Measurements from ENCODE around the gene PDE8A. TPM values are rescaled to one million over a fixed set of nuclear protein-coding genes. Genes with fewer than 3 reads are reported as not detected.

PDE8A gene
- total RNA-seq, 6 experiments from 2014 or later: 14.3 to 18.6 (median 16.6) TPM

DNA sequence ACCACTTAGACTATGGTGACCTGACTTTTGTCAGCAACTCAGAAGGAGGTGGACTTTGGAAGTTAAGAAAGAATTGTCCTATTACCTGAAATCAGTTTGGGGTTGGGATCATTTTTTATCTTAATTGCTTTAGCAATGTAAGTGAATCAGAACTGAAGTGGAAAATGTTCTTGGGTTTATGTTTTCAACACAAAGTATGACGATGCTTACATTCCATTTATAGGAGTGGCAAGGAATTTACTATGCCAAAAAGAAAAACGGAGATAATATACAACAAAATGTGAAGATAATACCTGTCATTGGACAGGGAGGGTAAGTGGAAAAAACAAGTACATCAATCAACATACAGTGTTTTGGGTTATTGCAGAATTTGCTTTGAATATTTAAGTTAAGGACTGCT, 116.1 kb downstream of the PDE8A start:
- Mint-ChIP-seq H3K36me3 (ENCODE audit: low read depth) (peaks cover 16% of the 10 kb centered on the region), H3K27ac (peak overlapping the region; percentile 72), H3K27me3 (ENCODE audit: insufficient read depth) (no peaks in the 10 kb centered on the region; the same call in 1 of the 2 replicates), H3K4me3 (peak overlapping the region; percentile 8; the same call in 1 of the 2 replicates), H3K9me3 (no peaks in the 10 kb centered on the region), H3K4me1 (ENCODE audit: low read depth) (peaks cover 31% of the 10 kb centered on the region)
- peak; percentile 21 for DNase-seq
- TF ChIP-seq, protein P1, sequence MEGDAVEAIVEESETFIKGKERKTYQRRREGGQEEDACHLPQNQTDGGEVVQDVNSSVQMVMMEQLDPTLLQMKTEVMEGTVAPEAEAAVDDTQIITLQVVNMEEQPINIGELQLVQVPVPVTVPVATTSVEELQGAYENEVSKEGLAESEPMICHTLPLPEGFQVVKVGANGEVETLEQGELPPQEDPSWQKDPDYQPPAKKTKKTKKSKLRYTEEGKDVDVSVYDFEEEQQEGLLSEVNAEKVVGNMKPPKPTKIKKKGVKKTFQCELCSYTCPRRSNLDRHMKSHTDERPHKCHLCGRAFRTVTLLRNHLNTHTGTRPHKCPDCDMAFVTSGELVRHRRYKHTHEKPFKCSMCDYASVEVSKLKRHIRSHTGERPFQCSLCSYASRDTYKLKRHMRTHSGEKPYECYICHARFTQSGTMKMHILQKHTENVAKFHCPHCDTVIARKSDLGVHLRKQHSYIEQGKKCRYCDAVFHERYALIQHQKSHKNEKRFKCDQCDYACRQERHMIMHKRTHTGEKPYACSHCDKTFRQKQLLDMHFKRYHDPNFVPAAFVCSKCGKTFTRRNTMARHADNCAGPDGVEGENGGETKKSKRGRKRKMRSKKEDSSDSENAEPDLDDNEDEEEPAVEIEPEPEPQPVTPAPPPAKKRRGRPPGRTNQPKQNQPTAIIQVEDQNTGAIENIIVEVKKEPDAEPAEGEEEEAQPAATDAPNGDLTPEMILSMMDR (IDR thresholded peaks at IDR 0.05): no peak

DNA sequence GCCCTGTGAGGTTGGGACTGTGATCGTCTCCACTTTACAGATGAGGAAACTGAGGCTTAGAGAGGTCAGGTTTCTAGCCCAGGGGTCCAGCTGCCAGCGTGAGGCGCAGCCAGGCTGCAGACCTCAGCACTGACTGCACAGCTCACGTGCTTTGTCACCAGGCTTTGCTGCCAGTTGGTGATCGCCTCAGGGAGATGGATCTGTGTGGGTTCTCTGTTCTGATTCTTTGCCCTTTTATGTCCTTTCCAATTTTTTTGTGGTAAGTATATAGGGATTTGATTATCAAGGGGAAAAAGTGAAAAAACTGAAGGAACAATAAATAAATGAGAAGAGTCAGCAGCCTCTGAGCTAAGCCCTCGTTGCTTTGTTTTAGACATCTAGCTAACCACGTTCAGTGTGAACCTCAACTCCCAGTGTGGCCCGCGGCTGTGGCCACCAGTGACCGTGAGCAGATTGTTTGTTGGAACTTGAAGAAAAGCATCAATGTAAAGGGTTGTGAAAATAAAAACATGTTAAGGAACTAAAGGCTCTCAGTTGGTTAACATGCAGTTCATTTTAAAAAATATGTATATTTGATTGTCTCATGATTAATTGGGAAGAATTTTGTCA, 117.6 kb downstream of the PDE8A start:
- TF ChIP-seq, protein P1 (IDR thresholded peaks at IDR 0.05): no peak
- H3K4me1 Mint-ChIP-seq (ENCODE audit: low read depth): peaks cover 27% of the 10 kb centered on the region

DNA sequence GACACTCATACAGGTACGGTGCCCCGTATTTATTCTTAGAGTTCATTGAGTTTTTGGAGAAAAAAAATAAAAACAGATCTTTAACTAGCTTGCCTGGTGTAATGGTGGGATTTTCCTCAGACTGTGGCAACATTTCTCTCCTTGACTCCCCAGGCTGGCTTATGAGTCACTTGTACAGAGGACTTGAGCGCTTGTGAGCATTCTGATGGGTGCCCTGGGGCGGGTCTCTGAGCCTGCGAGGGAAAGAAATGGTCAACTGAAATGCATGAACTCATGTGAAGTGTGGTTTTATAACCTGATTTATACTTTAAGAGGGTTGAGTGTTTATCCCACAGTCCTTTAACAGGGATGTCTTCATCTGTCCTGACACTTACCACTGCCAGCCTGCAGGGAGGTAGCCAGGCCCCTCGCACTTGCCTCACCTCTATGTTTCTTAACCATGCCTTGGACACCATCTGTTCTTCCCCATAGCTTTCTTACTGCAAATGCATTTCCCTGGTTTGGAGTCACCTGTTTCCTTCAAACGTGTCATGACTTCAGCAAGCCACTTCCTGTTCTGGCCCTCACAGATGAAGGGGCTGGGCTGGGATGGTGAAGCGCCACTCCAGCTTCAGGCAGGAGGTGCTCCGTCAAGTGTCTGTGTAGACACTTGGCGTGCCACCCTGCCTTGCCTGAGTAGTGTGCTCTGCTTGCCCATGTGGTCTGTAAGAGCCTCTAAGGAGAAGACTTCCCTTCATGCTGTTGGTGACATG, 118.7 kb downstream of the PDE8A start:
- peaks cover 19% of the 10 kb centered on the region for H3K4me1 Mint-ChIP-seq (ENCODE audit: low read depth)
- no peak for DNase-seq
- peaks cover 8% of the 10 kb centered on the region for H3K36me3 Mint-ChIP-seq (ENCODE audit: low read depth)
- no peaks in the 10 kb centered on the region for H3K27me3 Mint-ChIP-seq (ENCODE audit: insufficient read depth)
- TF ChIP-seq, protein P1 (IDR thresholded peaks at IDR 0.05): no peak
- no peak overlapping the region for H3K27ac Mint-ChIP-seq
- H3K4me3 Mint-ChIP-seq: no peak overlapping the region
- no peaks in the 10 kb centered on the region for H3K9me3 Mint-ChIP-seq

More for the DNA sequence above, 117.6 kb downstream of the PDE8A start:
- Mint-ChIP-seq H3K4me3 (no peak overlapping the region), H3K27ac (no peak overlapping the region), H3K36me3 (ENCODE audit: low read depth) (peaks cover 9% of the 10 kb centered on the region), H3K9me3 (no peaks in the 10 kb centered on the region), H3K27me3 (ENCODE audit: insufficient read depth) (no peaks in the 10 kb centered on the region; the same call in 1 of the 2 replicates)
- DNase-seq: no peak

DNA sequence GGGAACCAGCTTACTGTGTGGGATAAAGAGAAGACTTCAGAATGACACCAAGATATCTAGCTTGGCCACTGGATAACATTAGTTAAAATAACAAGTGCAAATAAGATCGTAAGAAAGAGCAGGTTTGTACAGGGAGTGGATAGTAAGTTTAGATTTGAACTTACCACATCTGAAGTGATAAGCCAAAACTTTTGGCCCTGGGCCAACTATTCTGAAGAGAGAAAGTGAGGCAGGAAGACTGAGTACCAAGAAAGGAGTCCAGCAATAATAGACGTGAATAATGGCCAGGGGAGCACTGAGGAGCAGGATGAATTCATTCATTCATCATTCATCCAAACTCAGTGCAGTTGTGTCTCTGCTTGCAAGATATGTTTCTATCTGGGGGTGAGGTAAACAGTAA, 122.9 kb downstream of the PDE8A start:
- no peaks in the 10 kb centered on the region for H3K9me3 Mint-ChIP-seq
- H3K4me1 Mint-ChIP-seq (ENCODE audit: low read depth): no peaks in the 10 kb centered on the region
- no peak overlapping the region for H3K27ac Mint-ChIP-seq
- DNase-seq: no peak
- H3K36me3 Mint-ChIP-seq (ENCODE audit: low read depth): peaks cover 16% of the 10 kb centered on the region
- no peak overlapping the region for H3K4me3 Mint-ChIP-seq
- TF ChIP-seq, protein P1 (IDR thresholded peaks at IDR 0.05): no peak
- no peaks in the 10 kb centered on the region for H3K27me3 Mint-ChIP-seq (ENCODE audit: insufficient read depth)

DNA sequence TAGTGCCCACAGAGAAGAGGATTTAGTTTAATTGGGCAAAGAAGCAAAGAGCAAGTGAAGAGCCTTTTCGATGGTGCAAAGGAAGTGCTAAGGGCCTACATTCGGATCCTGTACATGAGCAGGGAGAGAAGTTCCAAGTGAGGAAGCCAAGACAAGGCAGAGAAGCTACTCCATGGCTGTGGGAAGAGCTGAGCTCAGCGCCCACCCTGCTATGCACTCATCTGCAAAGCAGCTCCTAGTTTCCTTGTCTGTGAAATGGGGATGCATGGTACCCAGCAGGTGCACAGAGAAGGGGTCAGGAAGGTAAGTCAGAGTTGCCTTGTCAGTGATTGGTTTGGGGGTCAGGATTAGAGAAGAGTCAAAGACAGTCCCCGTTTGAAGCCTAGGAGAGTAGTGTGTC, 126.5 kb downstream of the PDE8A start:
- Mint-ChIP-seq H3K27me3 (ENCODE audit: insufficient read depth) (no peaks in the 10 kb centered on the region), H3K27ac (no peak overlapping the region), H3K36me3 (ENCODE audit: low read depth) (peaks cover 22% of the 10 kb centered on the region)

More for the DNA sequence above, 126.5 kb downstream of the PDE8A start:
- TF ChIP-seq, protein P1 (IDR thresholded peaks at IDR 0.05): no peak
- Mint-ChIP-seq H3K9me3 (no peaks in the 10 kb centered on the region), H3K4me3 (no peak overlapping the region), H3K4me1 (ENCODE audit: low read depth) (no peaks in the 10 kb centered on the region)
- no peak for DNase-seq
